Measurements from ENCODE around the gene TMEM269.
"Not testable (repeated sequence)": the region's sequence is repeated elsewhere in the genome, so short reads cannot be mapped to it uniquely, and the experiment has no call there.

Gene TMEM269

DNA sequence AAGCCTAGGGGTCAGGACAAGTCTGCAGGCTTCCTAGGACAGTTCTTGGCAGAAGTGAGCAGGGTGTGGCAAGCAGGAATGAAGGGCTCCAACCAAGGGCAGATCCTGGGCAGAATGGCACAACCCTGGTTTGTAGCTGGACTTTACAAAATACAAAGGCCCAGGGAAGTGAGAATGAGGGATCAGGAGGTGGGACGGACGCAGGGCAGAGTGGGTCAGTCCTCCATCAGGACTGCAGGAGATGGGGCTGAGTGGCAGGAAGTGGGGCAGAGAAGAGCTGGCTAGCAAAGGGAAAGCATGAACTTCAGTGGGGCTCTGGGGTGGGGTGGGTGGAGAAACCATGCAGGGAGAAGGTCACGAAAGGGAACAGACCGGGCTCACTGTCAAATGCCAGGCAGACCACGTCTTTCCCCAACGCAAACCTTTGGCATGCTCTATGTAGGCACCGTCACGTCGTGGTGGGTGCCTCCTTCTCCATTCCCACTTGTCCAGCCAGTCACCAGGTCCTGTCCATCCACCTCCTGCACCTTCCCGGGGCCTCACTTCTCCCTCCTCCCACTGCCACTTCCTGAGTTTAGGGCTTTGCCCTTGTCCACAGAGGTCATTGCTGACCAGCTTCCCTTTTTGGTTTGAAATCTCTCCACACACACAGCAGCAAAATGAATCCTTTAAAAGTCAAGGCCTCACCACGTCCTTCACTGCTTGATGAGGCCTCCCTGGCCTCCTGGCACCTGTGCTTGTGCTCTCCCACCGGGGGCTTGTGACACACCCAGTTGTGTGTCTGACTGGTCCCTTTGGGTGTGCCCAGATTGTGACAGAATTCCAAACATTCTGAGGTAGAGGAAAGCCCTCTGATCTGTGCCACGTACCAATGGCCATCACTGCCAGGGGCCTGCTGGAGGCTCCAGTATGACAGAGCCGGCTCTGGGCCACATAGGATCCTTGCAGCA is 36.1 kb upstream of the TMEM269 start:
- no peak for DNase-seq

DNA sequence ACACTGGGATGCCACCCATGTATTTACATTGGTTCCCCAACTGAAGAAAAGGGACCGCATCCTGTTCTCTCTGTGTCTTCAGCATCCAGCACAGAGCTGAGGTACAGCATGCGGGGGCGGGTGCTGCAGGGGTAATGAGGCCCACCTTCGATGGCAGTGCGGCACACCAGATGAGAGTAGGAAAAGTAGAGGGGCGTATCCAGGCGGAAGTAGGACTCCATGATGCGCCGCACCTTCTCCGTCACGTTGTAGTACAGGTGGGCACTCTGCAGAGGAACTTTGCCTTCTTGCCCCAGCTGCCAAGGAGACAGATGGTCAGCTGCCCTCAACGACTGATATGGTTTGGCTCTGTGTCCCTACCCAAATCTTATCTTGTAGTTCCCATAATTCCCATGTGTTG is 34.8 kb upstream of the TMEM269 start:
- DNase-seq, result no peak

- not testable (repeated sequence) for DNase-seq
These were observed 33.2 kb upstream of the TMEM269 start for GRCh38 chr1:42751511-42752070.

DNA sequence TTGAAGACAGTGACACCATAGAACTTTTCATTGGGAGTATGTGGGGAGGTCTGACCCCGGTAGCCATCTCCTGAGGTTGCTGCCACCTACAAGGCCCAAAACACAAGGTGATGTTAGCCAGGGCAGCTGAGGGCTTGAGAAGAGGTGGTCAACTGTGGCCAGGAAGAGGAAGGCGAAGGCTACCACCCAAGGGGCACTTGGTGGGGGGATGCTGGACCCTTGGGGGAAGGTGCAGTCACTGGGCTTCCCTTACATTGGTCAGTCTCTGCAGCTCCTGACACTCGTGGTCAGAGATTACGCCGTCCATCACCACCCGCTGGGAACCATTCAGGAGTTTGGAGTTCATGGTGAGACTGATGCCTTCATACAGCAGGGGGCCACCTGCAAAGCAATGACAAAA is 32.5 kb upstream of the TMEM269 start:
- DNase-seq, result no peak

GRCh38 chr1:42753070-42753469 is 31.7 kb upstream of the TMEM269 start:
- DNase-seq, result no peak

DNA sequence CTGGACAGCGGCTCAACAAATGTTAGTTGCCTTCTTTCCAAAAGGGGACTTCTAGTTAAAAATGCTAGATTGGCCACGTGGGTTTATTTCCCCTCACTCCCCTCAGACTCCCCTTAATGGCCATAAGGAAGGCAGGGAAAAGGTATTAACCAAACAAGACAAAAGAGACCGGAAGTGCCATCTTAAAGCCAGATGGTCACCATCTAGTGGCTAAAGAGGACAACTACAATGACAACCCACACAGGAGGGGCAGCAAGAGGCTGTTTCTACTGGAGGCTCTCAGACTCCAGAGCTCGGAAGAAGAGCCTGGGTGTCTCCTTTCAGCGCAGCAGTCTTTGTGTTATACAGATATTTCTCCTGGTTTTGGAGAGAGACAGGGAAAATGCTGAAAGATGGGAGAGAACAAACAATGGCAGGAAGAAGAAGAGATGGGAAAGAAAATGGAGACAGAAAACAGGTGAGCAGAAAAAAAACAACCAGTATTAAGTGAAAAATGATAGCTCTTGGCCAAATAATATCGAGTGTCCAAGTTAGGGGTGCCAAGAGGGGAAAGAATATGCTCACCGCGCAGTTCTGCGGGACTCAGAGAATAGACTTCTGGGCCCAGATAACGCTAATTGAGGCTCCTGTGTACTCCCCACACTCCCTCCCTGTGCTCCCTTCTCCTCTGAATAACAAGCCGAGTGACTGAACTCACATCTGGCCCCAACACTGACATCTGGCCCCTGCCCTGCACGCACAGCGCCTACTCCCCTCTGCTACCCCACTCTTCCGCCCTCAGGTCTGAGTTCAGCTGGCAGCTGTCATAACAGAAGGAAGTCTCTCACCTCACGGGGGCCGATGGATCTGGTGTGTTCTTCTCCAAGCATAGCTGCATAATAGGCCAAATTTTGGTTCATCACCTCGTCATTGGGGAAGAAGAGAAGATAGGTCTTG is 27.6 kb upstream of the TMEM269 start:
- no peak for DNase-seq

- DNase-seq, result no peak
These were observed 26.9 kb upstream of the TMEM269 start for GRCh38 chr1:42757892-42758275.

DNA sequence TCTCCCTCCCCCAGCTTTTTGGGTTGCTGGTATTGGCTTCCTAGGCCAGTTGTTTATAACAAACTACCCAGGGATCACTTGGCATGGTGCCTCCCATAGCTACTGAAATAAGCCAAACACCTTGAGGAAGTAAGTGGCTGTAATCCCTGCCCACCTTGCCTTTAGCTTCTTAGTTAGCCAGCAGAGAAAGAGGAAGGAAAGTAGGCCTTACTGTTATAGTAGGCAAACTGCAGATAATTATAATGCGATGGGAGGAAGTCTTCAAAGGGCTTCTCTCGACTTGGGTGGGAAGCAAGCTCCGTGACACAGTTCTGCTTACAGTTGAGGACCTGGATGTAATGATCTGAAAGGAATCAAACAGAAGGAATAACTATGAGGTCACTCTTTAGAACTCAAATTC is 26.1 kb upstream of the TMEM269 start:
- no peak for DNase-seq

GRCh38 chr1:42759114-42759513 is 25.7 kb upstream of the TMEM269 start:
- no peak for DNase-seq

- DNase-seq, result no peak
These were observed 23.2 kb upstream of the TMEM269 start for GRCh38 chr1:42761567-42761966.

DNA sequence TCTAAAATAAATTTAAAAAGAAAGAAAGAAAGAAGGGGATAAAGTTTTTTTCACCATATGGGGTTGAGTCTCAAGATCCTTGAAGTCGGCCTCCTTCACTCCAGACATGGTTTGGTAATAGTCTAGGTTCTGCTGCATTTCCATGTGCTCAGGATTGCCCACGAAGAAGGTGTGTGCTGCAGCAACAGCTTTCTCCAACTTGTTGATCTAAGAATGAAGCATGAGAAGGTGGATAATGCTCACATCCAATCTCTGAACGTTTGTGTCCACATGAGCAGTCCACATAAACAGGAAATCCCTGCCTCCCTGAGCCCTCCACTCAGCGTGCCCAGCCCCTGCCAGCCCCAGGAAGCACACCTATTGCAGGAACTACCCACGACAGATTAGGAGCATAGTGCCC is 22.5 kb upstream of the TMEM269 start:
- no peak for DNase-seq

GRCh38 chr1:42765269-42765668 is 19.5 kb upstream of the TMEM269 start:
- no peak for DNase-seq

DNA sequence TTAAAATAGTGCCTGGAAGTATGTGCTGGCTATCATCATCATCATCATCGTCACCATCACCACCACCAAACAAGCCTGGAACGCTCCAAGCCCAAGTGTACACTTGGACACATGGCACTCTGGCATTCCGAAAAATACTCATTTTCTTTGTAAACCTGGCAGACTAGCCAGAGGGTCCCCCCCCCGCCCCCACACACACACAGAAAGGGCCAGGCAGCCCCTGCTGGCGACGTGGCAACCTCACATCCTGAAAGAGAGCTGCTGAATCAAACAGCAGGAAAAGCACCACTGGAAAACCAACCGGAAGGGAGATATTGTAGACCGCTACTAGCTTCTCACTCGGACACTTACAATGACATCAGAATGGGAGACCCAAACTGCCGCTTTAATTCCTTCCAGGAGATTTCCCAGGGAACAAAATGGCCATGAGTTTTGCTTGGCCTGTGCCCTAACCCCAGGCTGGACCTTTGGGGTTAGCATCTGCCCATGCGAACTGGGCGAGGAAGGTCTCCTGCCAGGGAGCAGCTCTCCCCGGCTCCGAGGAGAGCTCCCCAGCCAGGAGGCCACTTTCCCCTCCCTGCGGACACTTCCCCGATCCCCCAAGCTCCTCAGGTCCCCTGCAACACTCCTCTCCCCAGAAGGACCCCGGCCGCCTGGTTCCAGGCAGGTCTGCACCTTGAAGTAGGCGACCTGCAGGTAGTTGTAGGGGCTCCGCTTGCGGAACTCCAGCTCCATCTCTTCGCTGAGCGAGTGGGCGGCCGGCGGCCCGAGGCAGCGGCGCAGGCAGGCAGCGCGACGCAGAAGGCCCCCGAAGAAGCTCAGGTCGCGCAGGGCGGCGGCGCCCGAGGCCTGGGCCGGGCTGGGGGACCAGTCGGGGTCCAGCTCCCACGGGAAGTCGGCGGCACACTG is 18.7 kb upstream of the TMEM269 start:
- DNase-seq, result no peak

DNA sequence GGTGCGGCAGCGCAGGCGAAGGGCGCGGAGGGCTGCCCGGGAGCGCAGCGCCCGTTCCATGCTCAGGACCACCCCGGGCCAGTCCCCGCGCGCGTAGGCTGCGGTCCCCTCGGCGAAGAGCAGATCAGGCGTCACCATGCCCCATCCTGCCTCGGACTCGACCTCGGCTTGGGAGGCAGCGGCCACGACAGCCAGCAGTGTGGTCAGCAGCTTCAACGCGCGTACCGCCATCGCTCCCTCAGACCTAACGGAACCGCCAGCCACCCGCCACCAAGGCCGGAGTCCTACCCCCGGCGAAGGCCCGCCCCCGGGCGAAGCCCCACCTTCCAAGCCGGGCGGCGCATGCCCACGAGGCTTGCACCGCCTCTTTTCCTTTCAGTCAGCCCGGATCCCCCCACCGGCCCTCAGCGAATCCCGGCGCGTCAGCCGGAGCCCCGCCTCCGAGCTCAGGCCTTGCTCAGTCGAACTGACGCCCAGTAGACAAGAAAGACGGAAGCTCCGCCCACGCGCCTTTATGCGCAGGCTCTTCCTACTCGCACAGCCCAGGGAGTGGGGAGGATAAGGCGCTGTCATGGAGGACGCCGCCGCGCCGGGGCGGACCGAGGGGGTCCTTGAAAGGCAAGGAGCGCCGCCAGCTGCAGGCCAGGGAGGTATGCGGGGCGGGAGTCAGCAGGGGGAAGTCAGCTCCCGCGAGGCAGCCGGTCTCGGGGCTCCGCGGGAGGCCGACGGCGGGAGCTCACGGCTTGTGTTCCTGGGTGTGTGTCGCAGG is 17.9 kb upstream of the TMEM269 start, which contains the start of the genes C1orf50 and P3H1:
C1orf50 (plus strand) TSS at position 509 of the 769 bp plus-strand sequence; CDS start at position 572, 63 bp downstream.
P3H1 (minus strand) TSS at position 288 of the 769 bp plus-strand sequence; CDS start at position 231, 57 bp downstream.
- DNase-seq, result peak; percentile 99 to 100

GRCh38 chr1:42767510-42768000 is 17.2 kb upstream of the TMEM269 start:
- no peak for DNase-seq

GRCh38 chr1:42768172-42768571 is 16.6 kb upstream of the TMEM269 start:
- DNase-seq, result no peak

DNA sequence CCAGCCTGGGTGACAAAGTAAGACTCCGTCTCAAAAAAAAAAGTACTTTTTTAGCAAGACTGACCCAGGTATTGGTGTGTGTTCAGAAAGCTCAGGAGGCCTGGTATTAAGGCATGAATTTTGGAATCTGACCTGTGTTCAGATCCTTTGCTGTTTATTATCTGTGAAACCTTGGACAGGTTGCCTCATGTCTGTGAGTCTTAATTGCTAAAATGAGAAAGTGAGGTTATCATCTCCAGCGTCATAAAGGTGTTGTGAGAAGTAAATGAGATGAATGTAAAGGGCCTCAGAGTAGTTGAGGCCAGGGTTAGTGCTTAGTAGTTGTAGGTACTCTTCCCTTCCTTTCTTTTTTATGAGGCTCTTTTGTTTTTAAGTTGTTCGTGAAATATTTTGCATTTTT is 15.0 kb upstream of the TMEM269 start:
- no peak for DNase-seq

DNA sequence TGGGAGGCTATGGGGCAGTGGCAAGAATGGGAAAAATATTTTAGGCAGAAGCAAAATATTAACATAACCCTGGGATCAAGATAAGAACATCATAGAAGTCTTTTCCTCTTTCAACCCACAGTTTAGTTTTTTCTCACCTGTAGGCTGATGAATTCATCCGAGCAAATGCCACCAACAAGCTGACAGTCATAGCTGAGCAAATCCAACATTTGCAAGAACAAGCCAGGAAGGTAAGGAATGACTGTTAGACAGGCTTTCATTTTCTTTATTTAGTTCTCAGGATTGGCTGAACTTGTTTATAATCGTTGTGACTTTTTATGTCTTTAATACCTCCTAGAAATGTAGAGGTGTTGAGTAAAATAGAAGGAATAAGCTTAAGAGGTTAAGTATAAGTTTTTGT is 11.4 kb upstream of the TMEM269 start:
- DNase-seq, result no peak

DNA sequence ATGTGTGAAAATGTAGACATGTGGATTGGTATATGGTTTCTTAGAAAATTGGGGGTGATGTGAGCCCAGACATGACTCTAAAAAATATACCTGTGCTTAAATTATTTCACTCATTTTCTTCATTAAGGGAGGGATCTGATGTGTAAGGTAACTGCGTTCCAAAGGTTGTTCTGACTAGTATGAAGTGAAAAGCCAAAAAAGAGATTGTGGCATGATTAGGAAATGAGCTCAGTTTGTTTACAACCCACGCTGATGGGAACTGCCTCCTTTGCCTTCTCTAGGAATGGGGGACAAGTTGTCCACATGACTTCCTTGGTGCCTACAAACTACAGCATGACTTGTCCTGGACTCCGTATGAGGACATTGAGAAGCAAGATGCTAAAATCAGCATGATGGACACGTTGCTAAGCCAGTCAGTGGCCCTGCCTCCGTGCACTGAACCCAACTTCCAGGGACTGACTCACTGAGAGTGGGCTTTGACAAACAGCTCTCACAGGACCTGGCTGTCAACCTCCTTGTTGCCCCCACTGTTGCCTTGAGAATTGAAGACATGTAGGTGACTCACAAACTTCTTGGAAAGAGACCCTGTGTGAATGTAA is 9.8 kb upstream of the TMEM269 start:
- no peak for DNase-seq

- no peak for DNase-seq
These were observed 8.3 kb upstream of the TMEM269 start for GRCh38 chr1:42776502-42776901.

All from hippocampal formation (tissue), 2 donors.